Loucy (cell line): ENCODE measurements around the gene HOXA11.
A peak's percentile ranks its signal among the peaks of the same experiment; 100 is the strongest.

ENCODE experiments used
- H2AFZ ChIP-seq: fragments of 200-600 bp; sonication (generic); 2 replicates; pipeline ENCODE4 v1.6.0; 2016; ENCODE audit warnings: antibody characterized with exemption, mild to moderate bottlenecking, low read length, moderate library complexity
- H3F3A ChIP-seq: fragments of 200-600 bp; 2 replicates; pipeline ENCODE4 v1.6.0; 2016; ENCODE audit warnings: antibody characterized with exemption, low read depth, mild to moderate bottlenecking
- H3K27me3 ChIP-seq: fragments of 200-600 bp; sonication (generic); 2 replicates; pipeline ENCODE4 v1.6.1; 2014; ENCODE audit warnings: low read length, mild to moderate bottlenecking; ENCODE audit not compliant: insufficient read depth, poor library complexity, severe bottlenecking
- H3K36me3 ChIP-seq: fragments of 200-600 bp; sonication (generic); 2 replicates; pipeline ENCODE4 v1.6.1; 2016; ENCODE audit warnings: low read length; ENCODE audit not compliant: insufficient read depth
- H3K4me1 ChIP-seq: fragments of 200-600 bp; sonication (generic); 2 replicates; pipeline ENCODE4 v1.5.1; 2014; ENCODE audit warnings: low read length, mild to moderate bottlenecking; ENCODE audit not compliant: insufficient read depth, poor library complexity, severe bottlenecking
- H3K4me2 ChIP-seq: fragments of 200-600 bp; sonication (generic); 2 replicates; pipeline ENCODE4 v1.6.0; 2014; ENCODE audit warnings: antibody characterized with exemption, low read length, low read depth, mild to moderate bottlenecking; ENCODE audit not compliant: poor library complexity, severe bottlenecking
- H3K4me3 ChIP-seq: fragments of 200-600 bp; sonication (generic); 2 replicates; pipeline ENCODE4 v1.5.1; 2014; ENCODE audit warnings: low read length, mild to moderate bottlenecking, mixed read lengths; ENCODE audit not compliant: poor library complexity, severe bottlenecking
- H3K79me2 ChIP-seq: fragments of 200-600 bp; sonication (generic); 2 replicates; pipeline ENCODE4 v1.6.1; 2014; ENCODE audit warnings: low read length; ENCODE audit not compliant: insufficient read depth
- H3K9ac ChIP-seq: fragments of 200-600 bp; sonication (generic); 2 replicates; pipeline ENCODE4 v1.6.0; 2014; ENCODE audit warnings: mild to moderate bottlenecking, low read depth, low read length, moderate library complexity; ENCODE audit not compliant: poor library complexity, severe bottlenecking
- H3K9me2 ChIP-seq: fragments of 200-600 bp; sonication (generic); replicated peaks from 2 replicates; pipeline ENCODE4 v1.6.1; 2016; ENCODE audit warnings: low read depth, low read length, mixed read lengths
- H3K9me3 ChIP-seq: fragments of 200-600 bp; sonication (generic); 2 replicates; pipeline ENCODE4 v1.6.1; 2014; ENCODE audit warnings: mild to moderate bottlenecking, antibody characterized with exemption, low read length, low read depth; ENCODE audit not compliant: insufficient read depth
- H4K20me1 ChIP-seq: fragments of 200-600 bp; sonication (generic); 2 replicates; pipeline ENCODE4 v1.6.0; 2014; ENCODE audit warnings: antibody characterized with exemption, low read length, mild to moderate bottlenecking; ENCODE audit not compliant: insufficient read depth, poor library complexity, severe bottlenecking
- EZH2phosphoT487 ChIP-seq: fragments of 200-600 bp; IDR thresholded peaks from 2 replicates; pipeline ENCODE4 v1.6.1; 2018; ENCODE audit warnings: antibody characterized with exemption, mild to moderate bottlenecking, moderate library complexity, borderline replicate concordance
- TF ChIP-seq, protein P1 (sequence below): fragments of 200-600 bp; sonication (generic); conservative IDR thresholded peaks from 2 replicates; pipeline ENCODE4 v1.5.1; 2014; ENCODE audit warnings: mild to moderate bottlenecking, antibody characterized with exemption, low read length

HOXA11 gene

DNA sequence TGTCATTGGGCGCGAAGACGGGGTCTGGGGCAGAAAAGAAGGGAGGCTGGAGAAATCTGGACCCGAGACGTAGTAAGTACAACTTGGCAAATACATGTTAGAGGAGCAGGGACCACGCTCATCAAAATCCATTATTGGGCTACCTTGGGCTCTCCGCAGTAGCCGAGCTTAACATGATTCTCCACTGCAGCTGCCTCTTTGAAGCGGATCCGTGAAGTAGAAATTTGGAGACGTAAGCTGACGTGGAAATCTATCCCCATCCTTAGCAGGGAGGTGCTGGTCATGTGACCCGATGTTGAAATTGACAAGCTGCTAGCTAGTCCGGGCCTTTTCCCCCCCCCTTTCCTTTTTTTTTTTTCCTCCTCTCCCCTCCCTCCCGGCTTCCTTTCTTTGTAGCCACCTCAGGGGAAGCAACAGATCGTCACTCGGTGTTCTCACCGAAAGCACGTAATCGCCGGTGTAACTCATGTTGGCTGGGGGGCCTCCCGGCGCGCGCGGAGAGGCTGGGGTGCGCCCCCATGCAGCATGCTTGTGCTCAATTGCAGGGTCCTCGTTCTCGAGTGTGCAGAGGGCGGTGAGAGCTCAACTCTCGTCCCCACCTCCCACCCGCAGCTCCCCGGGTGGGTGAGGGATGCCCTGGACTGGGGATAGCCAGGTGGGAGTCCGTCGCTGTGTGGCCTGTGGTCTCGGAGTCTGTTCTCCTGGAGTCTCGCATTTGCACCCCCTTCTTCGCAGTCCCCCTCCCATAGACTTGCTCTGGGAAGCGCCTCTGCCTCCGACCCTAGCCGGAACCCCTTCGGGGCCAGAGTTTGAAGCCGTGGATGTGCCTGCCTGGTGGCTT is at the start of gene HOXA11:
TSS of gene HOXA11 (minus strand) at position 220 of the 841 bp plus-strand sequence. CDS start at position 132, 88 bp downstream.
- TF ChIP-seq, protein P1, sequence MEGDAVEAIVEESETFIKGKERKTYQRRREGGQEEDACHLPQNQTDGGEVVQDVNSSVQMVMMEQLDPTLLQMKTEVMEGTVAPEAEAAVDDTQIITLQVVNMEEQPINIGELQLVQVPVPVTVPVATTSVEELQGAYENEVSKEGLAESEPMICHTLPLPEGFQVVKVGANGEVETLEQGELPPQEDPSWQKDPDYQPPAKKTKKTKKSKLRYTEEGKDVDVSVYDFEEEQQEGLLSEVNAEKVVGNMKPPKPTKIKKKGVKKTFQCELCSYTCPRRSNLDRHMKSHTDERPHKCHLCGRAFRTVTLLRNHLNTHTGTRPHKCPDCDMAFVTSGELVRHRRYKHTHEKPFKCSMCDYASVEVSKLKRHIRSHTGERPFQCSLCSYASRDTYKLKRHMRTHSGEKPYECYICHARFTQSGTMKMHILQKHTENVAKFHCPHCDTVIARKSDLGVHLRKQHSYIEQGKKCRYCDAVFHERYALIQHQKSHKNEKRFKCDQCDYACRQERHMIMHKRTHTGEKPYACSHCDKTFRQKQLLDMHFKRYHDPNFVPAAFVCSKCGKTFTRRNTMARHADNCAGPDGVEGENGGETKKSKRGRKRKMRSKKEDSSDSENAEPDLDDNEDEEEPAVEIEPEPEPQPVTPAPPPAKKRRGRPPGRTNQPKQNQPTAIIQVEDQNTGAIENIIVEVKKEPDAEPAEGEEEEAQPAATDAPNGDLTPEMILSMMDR, result no peak
- no peak for TF ChIP-seq EZH2phosphoT487
- Histone ChIP-seq H3K79me2 (peaks cover 100% of the 10 kb centered on the region), H3K4me1 (peaks cover 58% of the 10 kb centered on the region), H3F3A (peaks cover 5% of the 10 kb centered on the region; the same call in 1 of the 2 replicates), H3K4me3 (peak within 1 kb of the TSS; percentile 91), H3K27me3 (peaks cover 31% of the 10 kb centered on the region), H3K9ac (peak within 1 kb of the TSS; percentile 99), H3K9me2 (no peaks in the 10 kb centered on the region), H3K9me3 (no peaks in the 10 kb centered on the region), H3K36me3 (no peaks in the 10 kb centered on the region), H3K4me2 (peak within 1 kb of the TSS; percentile 98), H4K20me1 (peaks cover 48% of the 10 kb centered on the region), H2AFZ (no peak within 1 kb of the TSS)

DNA sequence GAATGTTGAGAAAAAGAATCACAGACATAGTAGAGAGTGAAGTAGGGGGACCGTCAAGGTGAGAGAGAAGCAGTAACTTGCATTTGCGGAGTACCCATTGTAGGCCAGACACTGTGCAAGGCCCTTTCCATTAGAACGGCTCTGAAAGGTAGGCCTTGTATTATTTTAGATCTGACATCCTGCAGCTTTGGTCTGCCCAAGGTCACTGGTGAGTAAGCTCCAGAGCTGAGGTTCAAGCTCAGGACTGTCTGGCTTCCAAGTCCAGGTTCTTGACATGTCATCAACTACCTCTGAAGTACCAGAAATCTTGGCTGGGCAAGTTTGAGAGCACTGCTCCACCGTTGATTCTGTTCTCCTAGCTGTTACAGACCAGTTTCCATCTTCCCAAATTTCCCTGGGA is 44.4 kb upstream of the HOXA11 start:
- Histone ChIP-seq H3K4me3 (no peak overlapping the region), H3K9me2 (no peaks in the 10 kb centered on the region), H3K27me3 (no peaks in the 10 kb centered on the region), H3K4me1 (no peaks in the 10 kb centered on the region), H3K9ac (no peak overlapping the region), H3K9me3 (no peaks in the 10 kb centered on the region), H2AFZ (no peak overlapping the region), H3K4me2 (no peak overlapping the region), H3K79me2 (no peaks in the 10 kb centered on the region), H3K36me3 (no peaks in the 10 kb centered on the region), H3F3A (no peaks in the 10 kb centered on the region), H4K20me1 (no peaks in the 10 kb centered on the region)
- TF ChIP-seq EZH2phosphoT487, result no peak
- TF ChIP-seq, protein P1, result no peak

DNA sequence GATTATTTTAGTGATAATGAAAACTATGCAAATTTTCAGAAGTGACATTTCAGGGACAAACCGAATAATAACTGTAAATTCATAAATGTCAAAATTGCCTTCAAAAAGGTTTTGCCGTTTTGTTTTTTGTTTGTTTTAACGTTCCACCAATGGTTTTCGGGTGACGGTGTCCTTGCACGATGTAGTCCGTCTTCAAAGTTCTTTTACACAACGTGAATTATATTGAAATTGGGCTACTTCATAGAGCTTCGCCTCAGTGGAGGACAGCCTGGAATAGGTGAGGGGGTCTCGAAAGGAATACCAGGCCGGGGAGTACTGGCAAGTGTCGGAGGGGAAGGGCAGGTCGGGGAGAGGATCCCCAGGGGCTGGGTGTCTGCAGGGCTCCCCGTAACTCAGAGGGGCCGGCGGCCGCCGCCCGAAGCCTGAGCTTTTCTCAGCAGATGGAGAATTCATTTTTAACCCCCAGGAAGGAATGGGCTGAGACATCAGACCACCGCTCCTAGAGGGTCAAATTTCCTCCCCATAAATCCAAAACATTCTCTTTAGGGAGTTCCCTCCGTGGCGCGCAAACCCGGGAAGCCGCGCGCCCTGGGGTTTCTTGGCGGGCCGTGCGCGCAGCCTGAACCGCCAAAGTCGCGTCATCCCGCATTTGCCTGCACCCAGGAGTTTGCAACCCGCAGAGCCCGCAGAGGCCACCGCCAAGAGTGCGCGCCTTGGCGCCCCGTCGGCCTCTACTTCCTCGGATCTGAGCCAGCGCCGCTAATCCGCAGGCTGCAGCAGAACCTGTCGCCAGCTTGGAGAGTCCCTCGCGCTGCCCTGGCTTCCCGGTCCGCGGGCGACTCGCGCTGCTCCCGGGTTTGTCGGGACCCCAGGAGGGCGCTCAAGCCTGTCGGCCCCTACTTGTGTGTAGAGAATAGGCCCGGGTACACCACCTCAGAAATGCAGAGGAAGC is 40.2 kb upstream of the HOXA11 start:
- Histone ChIP-seq H2AFZ (no peak overlapping the region), H3K4me3 (no peak overlapping the region), H3K9me2 (no peaks in the 10 kb centered on the region), H3K9me3 (no peaks in the 10 kb centered on the region), H3K9ac (no peak overlapping the region), H3F3A (no peaks in the 10 kb centered on the region), H3K79me2 (no peaks in the 10 kb centered on the region), H3K36me3 (no peaks in the 10 kb centered on the region), H3K4me2 (no peak overlapping the region), H3K4me1 (no peaks in the 10 kb centered on the region), H3K27me3 (no peaks in the 10 kb centered on the region), H4K20me1 (no peaks in the 10 kb centered on the region)
- TF ChIP-seq EZH2phosphoT487, result no peak
- TF ChIP-seq, protein P1, result no peak
